PC-9 (cell line): ENCODE measurements around the gene NACC2. TPM values are rescaled to one million over a fixed set of nuclear protein-coding genes. Genes with fewer than 3 reads are reported as not detected.
"Not testable (repeated sequence)": the region's sequence is repeated elsewhere in the genome, so short reads cannot be mapped to it uniquely, and the experiment has no call there.

Source experiments
- BruUV-seq: library from RNA; stranded (reverse); fragments of 400-500 nt; replicated peaks from 2 replicates; lab custom pipeline; 2021; lab: Mats Ljungman, UMichigan
- CTCF ChIA-PET: fragments of 300-600 bp; sonication (Branson Sonifier 250); formaldehyde crosslinking; loops from one replicate; lab custom pipeline; 2022; ENCODE audit warnings: antibody characterized with exemption; lab: Charles Lee
- POLR2A ChIA-PET: fragments of 300-600 bp; sonication (Branson Sonifier 250); formaldehyde crosslinking; loops from one replicate; lab custom pipeline; 2022; ENCODE audit warnings: antibody characterized with exemption; ENCODE audit not compliant: unreplicated experiment; lab: Charles Lee
- DNase-seq, 2 experiments: peaks; one replicate each; pipeline versions ENCODE4 v3.0.0 to v3.0.0-alpha.2; 2015 to 2022; ENCODE audit warnings: mixed read lengths in 1 of 2
- H2AFZ ChIP-seq: fragments of 200-600 bp; sonication (generic); 2 replicates; pipeline ENCODE4 v1.8.1; 2017; ENCODE audit warnings: antibody characterized with exemption
- H3F3A ChIP-seq: fragments of 200-600 bp; sonication (generic); 2 replicates; pipeline ENCODE4 v1.8.1; 2017; ENCODE audit warnings: antibody characterized with exemption, mild to moderate bottlenecking, low read depth; ENCODE audit not compliant: insufficient read depth
- H3K27ac ChIP-seq: fragments of 200-600 bp; sonication (generic); 2 replicates; pipeline ENCODE4 v1.6.1; 2016; ENCODE audit warnings: mixed run types
- H3K27me3 ChIP-seq: fragments of 200-600 bp; sonication (generic); 2 replicates; pipeline ENCODE4 v1.6.1; 2016; ENCODE audit warnings: low read depth, mixed run types; ENCODE audit not compliant: insufficient read depth
- H3K36me3 ChIP-seq: fragments of 200-600 bp; sonication (generic); 2 replicates; pipeline ENCODE4 v1.6.1; 2016; ENCODE audit warnings: low read depth, mixed run types
- H3K4me1 ChIP-seq: fragments of 200-600 bp; sonication (generic); replicated peaks from 2 replicates; pipeline ENCODE4 v1.6.1; 2016; ENCODE audit warnings: mixed run types; ENCODE audit not compliant: insufficient read depth
- H3K4me2 ChIP-seq: fragments of 200-600 bp; sonication (generic); 2 replicates; pipeline ENCODE4 v1.6.1; 2017; ENCODE audit warnings: mixed run types
- H3K4me3 ChIP-seq: fragments of 200-600 bp; sonication (generic); 2 replicates; pipeline ENCODE4 v1.6.1; 2016; ENCODE audit warnings: mixed run types
- H3K79me2 ChIP-seq: fragments of 200-600 bp; sonication (generic); 2 replicates; pipeline ENCODE4 v1.6.1; 2017; ENCODE audit warnings: low read depth, mixed run types
- H3K9me2 ChIP-seq: fragments of 200-600 bp; sonication (generic); 2 replicates; pipeline ENCODE4 v1.8.1; 2017; ENCODE audit warnings: mild to moderate bottlenecking; ENCODE audit not compliant: insufficient read depth
- H3K9me3 ChIP-seq: fragments of 200-600 bp; sonication (generic); 2 replicates; pipeline ENCODE4 v1.8.1; 2016; ENCODE audit warnings: low read depth; ENCODE audit not compliant: insufficient read depth
- H4K20me1 ChIP-seq: fragments of 200-600 bp; sonication (generic); 2 replicates; pipeline ENCODE4 v1.8.1; 2017; ENCODE audit not compliant: insufficient read depth
- EZH2 ChIP-seq: fragments of 200-600 bp; sonication (generic); IDR thresholded peaks from 2 replicates; pipeline ENCODE4 v1.8.0; 2017; ENCODE audit warnings: antibody characterized with exemption, low read depth
- intact Hi-C: fragments of 100-400 bp; cut with micrococcal nuclease; formaldehyde crosslinking; loops from one replicate; pipeline ENCODE4 v1.10.0; 2022; ENCODE audit not compliant: unreplicated experiment
- total RNA-seq: library from RNA; stranded (reverse); gene quantifications from 2 replicates; pipeline ENCODE4 v1.2.3, GENCODE V29; 2021
- TF ChIP-seq, protein P1 (sequence below): fragments of 200-600 bp; sonication (generic); conservative IDR thresholded peaks from 2 replicates; pipeline ENCODE4 v1.6.1; 2017; ENCODE audit warnings: mixed run types, antibody characterized with exemption, mild to moderate bottlenecking, moderate library complexity

Gene NACC2
- total RNA-seq, 1 experiment from 2014 or later: 22.4 TPM

DNA sequence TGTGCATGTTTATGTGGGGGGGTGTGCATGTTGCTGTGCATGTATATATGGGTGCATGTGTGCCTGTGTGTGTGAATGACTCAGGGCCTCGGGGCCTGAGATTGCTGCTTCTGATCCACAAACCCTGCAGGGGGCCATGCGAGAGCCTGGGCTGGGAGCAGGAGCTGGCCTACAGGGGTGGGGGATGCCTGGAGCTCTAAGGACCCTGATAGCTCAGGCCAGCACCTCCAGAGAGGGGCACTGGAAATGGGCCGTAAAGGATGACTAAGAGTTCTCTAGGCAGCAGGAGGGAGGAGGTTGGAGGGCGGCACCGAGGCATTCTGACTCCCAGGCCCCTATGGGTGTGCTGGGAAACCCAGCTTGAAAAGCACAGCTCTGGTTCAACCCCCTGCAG is 127.0 kb downstream of the NACC2 start:
- ChIA-PET CTCF (interaction anchor here (0.6 to 0.7 kb wide), 2 partner anchors 33 to 133 kb away, joined by 3 to 4 read pairs; no protein-coding TSS in a partner anchor), POLR2A (no interaction called here)
- Histone ChIP-seq H3K4me3 (no peak overlapping the region), H3F3A (no peaks in the 10 kb centered on the region), H3K36me3 (no peaks in the 10 kb centered on the region), H3K9me2 (no peaks in the 10 kb centered on the region), H3K4me2 (no peak overlapping the region), H3K79me2 (no peaks in the 10 kb centered on the region), H4K20me1 (no peaks in the 10 kb centered on the region), H3K9me3 (no peaks in the 10 kb centered on the region), H3K27ac (no peak overlapping the region), H3K4me1 (no peaks in the 10 kb centered on the region), H3K27me3 (no peaks in the 10 kb centered on the region), H2AFZ (no peak overlapping the region)
- TF ChIP-seq EZH2: no peak
- TF ChIP-seq, protein P1, sequence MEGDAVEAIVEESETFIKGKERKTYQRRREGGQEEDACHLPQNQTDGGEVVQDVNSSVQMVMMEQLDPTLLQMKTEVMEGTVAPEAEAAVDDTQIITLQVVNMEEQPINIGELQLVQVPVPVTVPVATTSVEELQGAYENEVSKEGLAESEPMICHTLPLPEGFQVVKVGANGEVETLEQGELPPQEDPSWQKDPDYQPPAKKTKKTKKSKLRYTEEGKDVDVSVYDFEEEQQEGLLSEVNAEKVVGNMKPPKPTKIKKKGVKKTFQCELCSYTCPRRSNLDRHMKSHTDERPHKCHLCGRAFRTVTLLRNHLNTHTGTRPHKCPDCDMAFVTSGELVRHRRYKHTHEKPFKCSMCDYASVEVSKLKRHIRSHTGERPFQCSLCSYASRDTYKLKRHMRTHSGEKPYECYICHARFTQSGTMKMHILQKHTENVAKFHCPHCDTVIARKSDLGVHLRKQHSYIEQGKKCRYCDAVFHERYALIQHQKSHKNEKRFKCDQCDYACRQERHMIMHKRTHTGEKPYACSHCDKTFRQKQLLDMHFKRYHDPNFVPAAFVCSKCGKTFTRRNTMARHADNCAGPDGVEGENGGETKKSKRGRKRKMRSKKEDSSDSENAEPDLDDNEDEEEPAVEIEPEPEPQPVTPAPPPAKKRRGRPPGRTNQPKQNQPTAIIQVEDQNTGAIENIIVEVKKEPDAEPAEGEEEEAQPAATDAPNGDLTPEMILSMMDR: no peak
- intact Hi-C loops: loop anchor here (10.0 kb wide), 1 partner anchor 317 kb away; no protein-coding TSS in a partner anchor
- DNase-seq: no peak
- BruUV-seq: no TSS peak

DNA sequence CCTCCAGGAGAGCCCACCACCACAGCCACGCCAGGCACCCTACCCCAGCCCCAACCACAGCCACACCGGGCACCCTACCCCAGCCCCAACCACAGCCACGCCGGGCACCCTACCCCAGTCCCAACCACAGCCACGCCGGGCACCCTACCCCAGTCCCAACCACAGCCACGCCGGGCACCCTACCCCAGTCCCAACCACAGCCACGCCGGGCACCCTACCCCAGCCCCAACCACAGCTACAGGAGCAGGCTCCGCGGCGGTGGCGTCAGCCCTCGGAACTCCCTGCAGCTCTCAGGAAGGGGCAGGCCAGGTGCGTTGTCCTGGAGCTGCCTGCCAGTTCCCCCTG is 128.2 kb downstream of the NACC2 start:
- CTCF ChIA-PET, H3K36me3 ChIP-seq, DNase-seq, POLR2A ChIA-PET, H3K4me2 ChIP-seq, H3K9me2 ChIP-seq, H3K27ac ChIP-seq, BruUV-seq, H3K79me2 ChIP-seq, H3K9me3 ChIP-seq, H3K4me3 ChIP-seq, H3F3A ChIP-seq, H3K4me1 ChIP-seq, H2AFZ ChIP-seq, H4K20me1 ChIP-seq, H3K27me3 ChIP-seq: not testable (repeated sequence)
- intact Hi-C loops: loop anchor here (2.0 to 10.0 kb wide), 2 partner anchors 152 to 318 kb away; partner anchors contain the start of gene TMEM250

DNA sequence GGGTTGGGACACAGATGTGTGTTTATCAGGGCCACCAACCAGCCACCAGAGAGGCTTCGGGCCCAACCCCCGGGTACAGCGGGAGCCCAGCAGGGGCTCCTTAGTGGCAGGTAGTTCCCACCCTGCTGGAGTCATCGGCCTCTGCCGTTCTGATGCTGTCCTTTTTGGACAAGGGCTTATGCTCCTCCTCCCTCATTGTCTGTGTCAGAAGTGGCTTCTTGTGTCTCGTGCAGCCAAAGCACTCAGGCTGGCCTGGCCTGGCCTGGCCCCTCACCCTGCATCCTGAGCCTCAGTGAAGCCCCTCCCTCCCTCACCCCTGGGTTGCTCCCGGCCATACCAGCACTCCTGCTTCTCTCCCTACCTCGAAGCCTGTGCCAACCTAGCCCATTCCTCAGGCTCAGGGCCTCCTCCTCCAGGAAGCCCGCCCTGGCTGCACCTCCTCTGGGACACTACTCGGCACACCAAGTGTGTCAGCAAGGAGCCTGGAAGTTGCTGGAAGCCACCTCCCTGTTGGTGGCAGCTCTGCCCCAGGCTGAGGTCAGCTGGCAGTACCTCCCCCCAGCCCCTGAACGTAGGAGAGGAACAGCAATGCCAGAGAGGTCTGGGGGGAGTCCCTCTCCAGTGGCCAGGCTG is 129.8 kb downstream of the NACC2 start:
- H3F3A ChIP-seq: no peaks in the 10 kb centered on the region
- no peaks in the 10 kb centered on the region for H3K4me1 ChIP-seq
- intact Hi-C loops: loop anchor here (10.0 kb wide), 1 partner anchor 320 kb away; no protein-coding TSS in a partner anchor
- no peaks in the 10 kb centered on the region for H4K20me1 ChIP-seq
- H3K27ac ChIP-seq: no peak overlapping the region
- no TSS peak for BruUV-seq
- no peak overlapping the region for H3K4me2 ChIP-seq
- H3K4me3 ChIP-seq: no peak overlapping the region
- H2AFZ ChIP-seq: no peak overlapping the region
- DNase-seq: no peak
- no peaks in the 10 kb centered on the region for H3K27me3 ChIP-seq
- H3K36me3 ChIP-seq: no peaks in the 10 kb centered on the region
- POLR2A ChIA-PET: no interaction called here
- CTCF ChIA-PET: no interaction called here
- H3K79me2 ChIP-seq: no peaks in the 10 kb centered on the region
- no peaks in the 10 kb centered on the region for H3K9me2 ChIP-seq
- no peaks in the 10 kb centered on the region for H3K9me3 ChIP-seq
- TF ChIP-seq EZH2: no peak
- TF ChIP-seq, protein P1: no peak
